ENCODE measurements around the gene ZNF853. TPM values are rescaled to one million over a fixed set of nuclear protein-coding genes. Genes with fewer than 3 reads are reported as not detected.

The ZNF853 gene
- total and polyA plus RNA-seq, 2 donors (not counting 1 experiment from before 2014, with no cell fraction given): 2.5 to 6.3 TPM

DNA sequence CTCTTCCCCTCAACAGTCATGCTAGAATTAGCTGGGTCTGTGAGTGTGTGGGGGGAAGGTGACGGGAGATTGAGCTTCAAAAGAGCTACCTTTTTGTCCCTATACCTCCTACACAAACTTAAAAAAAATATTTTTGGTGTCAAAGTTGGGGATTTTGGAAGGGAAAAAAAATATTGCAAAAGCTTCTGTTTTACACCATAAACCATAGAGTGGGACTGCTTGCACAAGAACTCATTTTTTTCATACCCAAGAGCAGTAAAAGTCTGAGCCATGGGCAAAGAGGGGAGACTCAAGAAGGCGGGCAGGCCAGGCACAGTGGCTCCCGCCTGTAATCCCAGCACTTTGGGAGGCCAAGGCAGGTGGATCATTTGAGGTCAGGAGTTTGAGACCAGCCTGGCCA, 47.5 kb upstream of the ZNF853 start:
- POLR2A ChIA-PET: no interaction called here
- Histone ChIP-seq H3K4me2 (replicated peaks; ENCODE audit: low read depth, low read length, poor library complexity, severe bottlenecking) (no peak overlapping the region), H3K36me3 (replicated peaks in 1 of 2; ENCODE audit: control extremely low read depth in 1 of 2, control insufficient read depth in 1 of 2, extremely low read depth in 1 of 2, insufficient read depth in 2 of 2, low read length in 1 of 2) (no peaks in the 10 kb centered on the region), H3K9me3 (ENCODE audit: control extremely low read depth in 1 of 3, control insufficient read depth in 2 of 3, insufficient read depth in 1 of 3, low read length in 2 of 3) (no peaks in the 10 kb centered on the region), H4K20me1 (ENCODE audit: control insufficient read depth, insufficient read depth, low read length, poor library complexity, severe bottlenecking) (no peaks in the 10 kb centered on the region), H2AFZ (ENCODE audit: insufficient read depth, low read depth, low read length, poor library complexity, severe bottlenecking) (no peak overlapping the region), H3K4me1 (ENCODE audit: control insufficient read depth in 2 of 2, insufficient read depth in 2 of 2, low read length in 2 of 2) (no peaks in the 10 kb centered on the region), H3K9ac (ENCODE audit: low read length) (no peak overlapping the region), H3K79me2 (ENCODE audit: control insufficient read depth, insufficient read depth, low read length) (no peaks in the 10 kb centered on the region), H3K27ac (ENCODE audit: low read length in 2 of 2) (no peak overlapping the region), H3K27me3 (replicated peaks in 1 of 4; ENCODE audit: control extremely low read depth in 1 of 4, control insufficient read depth in 3 of 4, insufficient read depth in 4 of 4, low read length in 3 of 4) (peaks cover 0 to 4% (median 0%) of the 10 kb centered on the region in 4 experiments), H3K4me3 (ENCODE audit: control extremely low read depth in 1 of 5, extremely low read depth in 1 of 5, insufficient read depth in 1 of 5, low read depth in 2 of 5, low read length in 4 of 5) (no peak overlapping the region)
- no peak overlapping the region for H3K4me3 Mint-ChIP-seq
- intact Hi-C loops (cut with micrococcal nuclease): no loop called here
- no peaks in the 10 kb centered on the region for H3K4me1 Mint-ChIP-seq
- CTCF ChIA-PET: no interaction called here
- no peak overlapping the region for H3K27ac Mint-ChIP-seq
- H3K27me3 Mint-ChIP-seq: peaks cover 16% of the 10 kb centered on the region
- ATAC-seq (ENCODE audit: low read depth) (no peak), DNase-seq (no peak)
- no peaks in the 10 kb centered on the region for H3K9me3 Mint-ChIP-seq (ENCODE audit: insufficient read depth)
- 100% methylated on average over 2 of the region's 3 CpGs for WGBS (ENCODE audit: insufficient coverage)
- no peak for TF ChIP-seq EZH2 (IDR thresholded peaks at IDR 0.05; ENCODE audit: borderline replicate concordance, insufficient read depth, low read depth, low read length, poor library complexity, severe bottlenecking)
- TF ChIP-seq, protein P1, sequence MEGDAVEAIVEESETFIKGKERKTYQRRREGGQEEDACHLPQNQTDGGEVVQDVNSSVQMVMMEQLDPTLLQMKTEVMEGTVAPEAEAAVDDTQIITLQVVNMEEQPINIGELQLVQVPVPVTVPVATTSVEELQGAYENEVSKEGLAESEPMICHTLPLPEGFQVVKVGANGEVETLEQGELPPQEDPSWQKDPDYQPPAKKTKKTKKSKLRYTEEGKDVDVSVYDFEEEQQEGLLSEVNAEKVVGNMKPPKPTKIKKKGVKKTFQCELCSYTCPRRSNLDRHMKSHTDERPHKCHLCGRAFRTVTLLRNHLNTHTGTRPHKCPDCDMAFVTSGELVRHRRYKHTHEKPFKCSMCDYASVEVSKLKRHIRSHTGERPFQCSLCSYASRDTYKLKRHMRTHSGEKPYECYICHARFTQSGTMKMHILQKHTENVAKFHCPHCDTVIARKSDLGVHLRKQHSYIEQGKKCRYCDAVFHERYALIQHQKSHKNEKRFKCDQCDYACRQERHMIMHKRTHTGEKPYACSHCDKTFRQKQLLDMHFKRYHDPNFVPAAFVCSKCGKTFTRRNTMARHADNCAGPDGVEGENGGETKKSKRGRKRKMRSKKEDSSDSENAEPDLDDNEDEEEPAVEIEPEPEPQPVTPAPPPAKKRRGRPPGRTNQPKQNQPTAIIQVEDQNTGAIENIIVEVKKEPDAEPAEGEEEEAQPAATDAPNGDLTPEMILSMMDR (IDR thresholded peaks at IDR 0.05): no peak

DNA sequence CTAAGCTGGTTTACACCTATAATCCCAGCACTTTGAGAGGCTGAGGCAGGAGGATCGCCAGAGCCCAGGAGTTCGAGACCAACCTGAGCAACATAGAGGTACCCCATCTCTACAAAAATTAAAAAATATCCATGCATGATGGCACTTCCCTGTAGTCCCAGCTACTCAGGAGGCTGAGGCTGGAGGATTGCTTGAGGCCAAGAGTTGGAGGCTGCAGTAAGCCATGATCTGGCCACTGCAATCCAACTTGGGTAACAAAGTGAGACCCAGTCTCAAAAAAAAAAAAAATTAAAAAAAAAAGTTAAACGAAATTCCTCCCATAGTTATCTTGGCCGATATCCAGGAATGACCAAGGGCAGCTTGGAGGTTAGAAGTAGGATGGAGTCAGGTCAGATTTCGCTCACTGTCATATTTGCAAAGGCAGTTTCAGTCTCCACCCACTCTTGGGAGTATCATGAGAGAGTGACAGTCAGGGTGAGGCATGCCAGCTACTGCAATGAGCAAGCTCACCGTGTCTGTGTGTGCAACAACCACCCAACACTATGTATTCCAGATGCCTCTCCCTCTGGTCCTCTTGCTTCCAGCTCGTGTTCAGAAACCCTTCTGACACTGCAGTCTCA, 44.1 kb upstream of the ZNF853 start:
- CTCF ChIA-PET: no interaction called here

More for the DNA sequence above, 44.1 kb upstream of the ZNF853 start:
- no peak for ATAC-seq (ENCODE audit: low read depth)
- TF ChIP-seq EZH2 (IDR thresholded peaks at IDR 0.05; ENCODE audit: borderline replicate concordance, insufficient read depth, low read depth, low read length, poor library complexity, severe bottlenecking): no peak
- TF ChIP-seq, protein P1 (IDR thresholded peaks at IDR 0.05): no peak
- no peak overlapping the region for H3K9ac ChIP-seq (ENCODE audit: low read length)
- POLR2A ChIA-PET: no interaction called here
- no peak for DNase-seq
- no peaks in the 10 kb centered on the region for H3K9me3 ChIP-seq (ENCODE audit: control extremely low read depth in 1 of 3, control insufficient read depth in 2 of 3, insufficient read depth in 1 of 3, low read length in 2 of 3)
- H3K36me3 ChIP-seq (replicated peaks in 1 of 2; ENCODE audit: control extremely low read depth in 1 of 2, control insufficient read depth in 1 of 2, extremely low read depth in 1 of 2, insufficient read depth in 2 of 2, low read length in 1 of 2): no peaks in the 10 kb centered on the region
- peaks cover 3% of the 10 kb centered on the region for H3K4me1 Mint-ChIP-seq
- H3K4me3 Mint-ChIP-seq: no peak overlapping the region
- no peaks in the 10 kb centered on the region for H4K20me1 ChIP-seq (ENCODE audit: control insufficient read depth, insufficient read depth, low read length, poor library complexity, severe bottlenecking)
- no peak overlapping the region for H2AFZ ChIP-seq (ENCODE audit: insufficient read depth, low read depth, low read length, poor library complexity, severe bottlenecking)
- intact Hi-C loops (cut with micrococcal nuclease): no loop called here
- WGBS (ENCODE audit: insufficient coverage): 74% methylated on average over 3 of the region's 7 CpGs
- no peak overlapping the region for H3K27ac Mint-ChIP-seq
- H3K9me3 Mint-ChIP-seq (ENCODE audit: insufficient read depth): no peaks in the 10 kb centered on the region
- no peaks in the 10 kb centered on the region for H3K4me1 ChIP-seq (ENCODE audit: control insufficient read depth in 2 of 2, insufficient read depth in 2 of 2, low read length in 2 of 2)
- no peak overlapping the region for H3K27ac ChIP-seq (ENCODE audit: low read length in 2 of 2)
- H3K27me3 ChIP-seq (replicated peaks in 1 of 4; ENCODE audit: control extremely low read depth in 1 of 4, control insufficient read depth in 3 of 4, insufficient read depth in 4 of 4, low read length in 3 of 4): peaks cover 0 to 4% (median 0%) of the 10 kb centered on the region in 4 experiments
- H3K4me2 ChIP-seq (replicated peaks; ENCODE audit: low read depth, low read length, poor library complexity, severe bottlenecking): no peak overlapping the region
- H3K79me2 ChIP-seq (ENCODE audit: control insufficient read depth, insufficient read depth, low read length): no peaks in the 10 kb centered on the region
- H3K4me3 ChIP-seq (ENCODE audit: control extremely low read depth in 1 of 5, extremely low read depth in 1 of 5, insufficient read depth in 1 of 5, low read depth in 2 of 5, low read length in 4 of 5): no peak overlapping the region
- peaks cover 14% of the 10 kb centered on the region for H3K27me3 Mint-ChIP-seq

Data from B cell (primary cell).